ENCODE results near the gene PLEKHH1.
A peak's percentile ranks its signal among the peaks of the same experiment; 100 is the strongest.

The PLEKHH1 gene

GRCh38 chr14:67630186-67630585, 97.1 kb downstream of the PLEKHH1 start:
- H3K27ac Mint-ChIP-seq, result no peak overlapping the region
- H3K9me3 Mint-ChIP-seq, result no peaks in the 10 kb centered on the region
- no peak for DNase-seq (ENCODE audit: low spot score in 2 of 2)
- H3K36me3 Mint-ChIP-seq, result peaks cover 5% of the 10 kb centered on the region
- no peaks in the 10 kb centered on the region for H3K4me1 Mint-ChIP-seq
- no peak for ATAC-seq
- H3K4me3 Mint-ChIP-seq, result no peak overlapping the region

GRCh38 chr14:67630938-67631337, 97.8 kb downstream of the PLEKHH1 start:
- Mint-ChIP-seq H3K4me3 (no peak overlapping the region), H3K27ac (no peak overlapping the region), H3K4me1 (no peaks in the 10 kb centered on the region), H3K9me3 (no peaks in the 10 kb centered on the region), H3K36me3 (peaks cover 5% of the 10 kb centered on the region)
- DNase-seq (ENCODE audit: low spot score in 2 of 2) (no peak), ATAC-seq (no peak)

GRCh38 chr14:67633451-67634147, 100.5 kb downstream of the PLEKHH1 start:
- DNase-seq (ENCODE audit: low spot score in 2 of 2) (no peak), ATAC-seq (no peak)
- Mint-ChIP-seq H3K4me3 (no peak overlapping the region), H3K9me3 (no peaks in the 10 kb centered on the region), H3K36me3 (peaks cover 5% of the 10 kb centered on the region), H3K4me1 (no peaks in the 10 kb centered on the region), H3K27ac (no peak overlapping the region)

- no peaks in the 10 kb centered on the region for H3K9me3 Mint-ChIP-seq
- peak overlapping the region; percentile 79 for H3K27ac Mint-ChIP-seq
- DNase-seq (ENCODE audit: low spot score in 2 of 2) (no peak), ATAC-seq (peak; percentile 93)
- H3K4me3 Mint-ChIP-seq, result no peak overlapping the region
- H3K4me1 Mint-ChIP-seq, result no peaks in the 10 kb centered on the region
- peaks cover 7% of the 10 kb centered on the region for H3K36me3 Mint-ChIP-seq
Observed at GRCh38 chr14:67636361-67636919, 103.3 kb downstream of the PLEKHH1 start.

- Mint-ChIP-seq H3K27ac (no peak overlapping the region), H3K4me3 (no peak overlapping the region), H3K9me3 (no peaks in the 10 kb centered on the region), H3K4me1 (peaks cover 15% of the 10 kb centered on the region), H3K36me3 (peaks cover 23% of the 10 kb centered on the region)
- DNase-seq (ENCODE audit: low spot score in 2 of 2) (no peak), ATAC-seq (no peak)
Observed at GRCh38 chr14:67638642-67639041, 105.6 kb downstream of the PLEKHH1 start.

Measured in stimulated activated effector memory CD8-positive, alpha-beta T cell treated with anti-CD3 and anti-CD28 coated beads, Interleukin-12 subunit alpha, Interleukin-12 subunit beta, amount 100 ng/mL, for 72 hours (primary cell).